Measurements from ENCODE around the gene STUB1. TPM values are rescaled to one million over a fixed set of nuclear protein-coding genes. Genes with fewer than 3 reads are reported as not detected.

STUB1 gene
- total RNA-seq, 5 donors from 2014 or later (not counting 1 experiment from before 2014, with no cell fraction given) = 67.3 to 119 (median 114) TPM

DNA sequence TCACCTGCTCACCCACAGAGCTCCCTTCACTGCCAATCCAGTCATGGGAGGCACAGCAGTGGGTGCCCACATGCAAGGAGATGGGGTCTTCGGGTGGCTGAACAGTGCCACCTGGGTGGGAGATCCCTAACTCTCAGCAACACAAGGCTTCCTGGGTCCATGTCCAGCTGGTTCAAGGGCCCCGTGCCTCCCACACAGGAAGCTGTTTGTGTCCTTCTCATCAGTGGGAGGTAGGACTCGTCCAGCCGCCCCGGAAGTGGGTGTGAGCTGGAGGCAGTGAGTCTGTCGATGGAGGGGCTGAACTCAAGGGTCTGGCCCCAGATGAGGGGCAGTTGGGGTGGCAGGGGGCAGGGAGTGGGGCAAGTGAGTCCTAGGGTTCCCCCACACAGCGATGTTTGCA is 23.8 kb downstream of the STUB1 start:
- ATAC-seq (replicated peaks in 1 of 4) = no peak
- H3K27ac Mint-ChIP-seq = no peak overlapping the region
- no peaks in the 10 kb centered on the region for H3K9me3 Mint-ChIP-seq
- no peaks in the 10 kb centered on the region for H3K9me3 ChIP-seq
- peaks cover under 1 to 42% of the 10 kb centered on the region in 2 experiments for H3K4me1 ChIP-seq (ENCODE audit: control insufficient read depth in 1 of 2, extremely low read depth in 1 of 2, insufficient read depth in 2 of 2, low read length in 2 of 2)
- H3K27ac ChIP-seq (ENCODE audit: low read length) = no peak overlapping the region
- peaks cover 7 to 86% of the 10 kb centered on the region in 2 experiments for H3K27me3 ChIP-seq (replicated peaks in 1 of 2; ENCODE audit: control insufficient read depth in 2 of 2, extremely low read depth in 1 of 2, insufficient read depth in 2 of 2, low read length in 1 of 2)
- peaks cover 0 to 24% (median 11%) of the 10 kb centered on the region in 3 donors for H3K4me1 Mint-ChIP-seq
- ChIA-PET POLR2A (no interaction called here), CTCF (no interaction called here)
- no peaks in the 10 kb centered on the region for H3K36me3 ChIP-seq (ENCODE audit: control insufficient read depth in 2 of 2, extremely low read depth in 1 of 2, insufficient read depth in 1 of 2, low read length in 1 of 2)
- DNase-seq = no peak
- H3K4me3 Mint-ChIP-seq = no peak overlapping the region
- peaks cover 22 to 50% of the 10 kb centered on the region in 2 donors for H3K27me3 Mint-ChIP-seq
- no peak overlapping the region for H3K4me3 ChIP-seq (ENCODE audit: control insufficient read depth in 1 of 2, extremely low read depth in 1 of 2, low read length in 1 of 2)
- H3K36me3 Mint-ChIP-seq = no peaks in the 10 kb centered on the region
- WGBS (ENCODE audit: insufficient coverage) = 75% methylated on average over 5 of the region's 7 CpGs

DNA sequence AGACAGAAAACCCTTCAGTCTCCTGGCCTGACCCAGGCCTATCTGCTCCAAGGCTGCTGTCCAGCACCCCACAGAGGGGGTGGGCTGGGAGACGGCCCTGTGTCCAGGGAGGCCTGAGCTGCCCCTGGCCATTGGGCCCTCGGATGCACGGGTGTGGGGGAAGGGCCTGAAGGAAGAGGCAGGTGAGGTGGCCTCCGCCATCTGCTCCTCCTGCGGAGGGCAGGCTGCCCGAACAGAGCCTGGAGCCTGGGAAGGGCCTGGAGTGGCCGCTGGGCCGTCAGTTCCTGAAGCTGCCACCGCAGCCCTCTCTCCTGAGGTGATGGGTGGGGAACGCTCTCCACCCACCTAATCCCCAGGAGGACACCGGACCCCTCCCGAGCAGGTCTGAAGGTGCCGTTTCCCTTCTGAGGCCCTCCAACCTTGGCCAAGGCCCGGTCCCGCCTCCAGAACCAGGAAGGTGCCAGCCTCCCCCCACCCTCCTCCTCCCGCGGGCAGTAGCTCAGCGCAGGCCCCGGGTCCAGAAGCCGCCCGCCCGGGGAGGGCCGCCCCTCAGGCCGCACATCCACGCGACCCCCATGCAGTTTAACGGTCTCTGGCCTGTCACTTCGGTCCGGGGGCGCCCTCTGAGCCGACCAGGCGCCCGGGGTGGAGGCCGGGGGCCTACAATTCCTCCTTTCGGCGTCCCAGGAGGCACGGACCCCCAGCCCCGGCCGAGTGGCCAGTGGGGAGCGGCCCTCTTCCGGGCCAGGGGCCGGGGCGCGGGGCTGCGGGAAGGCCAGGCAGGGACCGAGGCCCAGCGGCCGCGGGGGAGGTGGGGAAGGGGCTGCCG is 24.6 kb downstream of the STUB1 start:
- WGBS (ENCODE audit: insufficient coverage) = 12% methylated on average over 30 of the region's 50 CpGs
- ATAC-seq (replicated peaks in 1 of 4) = no peak
- H3K27ac ChIP-seq (ENCODE audit: low read length) = no peak overlapping the region
- ChIA-PET CTCF (no interaction called here), POLR2A (interaction anchor here in 1 of 2 donors (0.6 kb wide), 1 partner anchor 23 kb away, joined by 4 read pairs; no protein-coding TSS in a partner anchor)
- peaks cover 0 to 16% (median 8%) of the 10 kb centered on the region in 3 donors for H3K4me1 Mint-ChIP-seq
- peaks cover 26 to 57% of the 10 kb centered on the region in 2 donors for H3K27me3 Mint-ChIP-seq
- H3K27me3 ChIP-seq (replicated peaks in 1 of 2; ENCODE audit: control insufficient read depth in 2 of 2, extremely low read depth in 1 of 2, insufficient read depth in 2 of 2, low read length in 1 of 2) = peaks cover 8 to 90% of the 10 kb centered on the region in 2 experiments
- no peaks in the 10 kb centered on the region for H3K36me3 Mint-ChIP-seq
- H3K4me3 Mint-ChIP-seq = peak overlapping the region in 1 of 3 donors; percentile 51
- H3K36me3 ChIP-seq (ENCODE audit: control insufficient read depth in 2 of 2, extremely low read depth in 1 of 2, insufficient read depth in 1 of 2, low read length in 1 of 2) = no peaks in the 10 kb centered on the region
- DNase-seq = no peak
- H3K9me3 ChIP-seq = no peaks in the 10 kb centered on the region
- H3K27ac Mint-ChIP-seq = no peak overlapping the region
- H3K9me3 Mint-ChIP-seq = no peaks in the 10 kb centered on the region
- H3K4me1 ChIP-seq (ENCODE audit: control insufficient read depth in 1 of 2, extremely low read depth in 1 of 2, insufficient read depth in 2 of 2, low read length in 2 of 2) = peaks cover 0 to 35% of the 10 kb centered on the region in 2 experiments
- no peak overlapping the region for H3K4me3 ChIP-seq (ENCODE audit: control insufficient read depth in 1 of 2, extremely low read depth in 1 of 2, low read length in 1 of 2)

DNA sequence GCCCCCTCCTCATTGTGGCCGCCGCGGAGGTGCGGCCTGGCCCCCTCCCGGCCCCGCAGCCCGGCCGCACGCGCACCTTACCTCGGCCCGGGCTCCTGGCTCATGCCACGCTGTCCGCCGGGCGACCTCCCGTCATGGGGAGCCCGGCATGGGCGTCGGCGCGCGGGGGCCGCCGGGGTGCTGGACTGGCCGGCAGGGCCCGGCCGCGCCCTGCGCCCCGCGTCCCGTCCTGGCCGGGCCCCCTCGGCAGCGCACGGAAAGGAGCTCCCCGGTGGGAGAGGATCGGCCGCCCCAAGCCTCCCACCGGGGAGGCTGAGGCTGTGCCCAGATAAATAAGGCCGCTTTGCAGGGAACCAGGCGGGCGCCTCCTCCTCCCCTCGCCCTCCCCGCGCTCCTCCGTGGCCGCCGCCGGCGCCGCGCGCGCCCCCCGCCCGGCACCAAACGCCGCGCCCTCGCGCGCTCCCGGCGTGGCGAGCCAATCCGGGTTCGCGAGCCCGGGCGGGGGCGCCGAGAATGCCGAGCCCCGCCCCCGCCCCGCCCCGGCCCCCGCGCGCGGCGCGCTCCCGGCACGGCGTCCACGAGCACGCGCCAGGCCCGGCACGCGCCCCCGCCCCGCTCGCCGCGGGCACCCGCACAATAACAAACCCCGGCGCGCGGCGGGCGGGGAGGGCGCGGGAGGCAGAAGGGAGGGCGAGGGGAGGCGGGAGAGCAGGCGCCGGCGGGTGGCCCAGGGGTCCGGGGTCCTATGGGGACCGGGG is 25.4 kb downstream of the STUB1 start, which contains the start of gene FBXL16:
FBXL16 (minus strand) TSS at position 371 of the 758 bp plus-strand sequence. CDS start 8,396 bp downstream, outside the sequence.
- ATAC-seq (replicated peaks in 1 of 4) = peak in 3 of 4 experiments; percentile 26 to 39 (median 27)
- Mint-ChIP-seq H3K27me3 (peaks cover 26 to 64% of the 10 kb centered on the region in 2 donors), H3K9me3 (no peaks in the 10 kb centered on the region), H3K4me3 (peak within 1 kb of the TSS in 1 of 3 donors; percentile 54), H3K4me1 (peaks cover 0 to 13% (median 5%) of the 10 kb centered on the region in 3 donors), H3K36me3 (no peaks in the 10 kb centered on the region), H3K27ac (no peak within 1 kb of the TSS)
- Histone ChIP-seq H3K27ac (ENCODE audit: low read length) (no peak within 1 kb of the TSS), H3K4me3 (ENCODE audit: control insufficient read depth in 1 of 2, extremely low read depth in 1 of 2, low read length in 1 of 2) (no peak within 1 kb of the TSS), H3K27me3 (replicated peaks in 1 of 2; ENCODE audit: control insufficient read depth in 2 of 2, extremely low read depth in 1 of 2, insufficient read depth in 2 of 2, low read length in 1 of 2) (peaks cover 8 to 91% of the 10 kb centered on the region in 2 experiments), H3K36me3 (ENCODE audit: control insufficient read depth in 2 of 2, extremely low read depth in 1 of 2, insufficient read depth in 1 of 2, low read length in 1 of 2) (no peaks in the 10 kb centered on the region), H3K4me1 (ENCODE audit: control insufficient read depth in 1 of 2, extremely low read depth in 1 of 2, insufficient read depth in 2 of 2, low read length in 2 of 2) (peaks cover 0 to 27% of the 10 kb centered on the region in 2 experiments), H3K9me3 (no peaks in the 10 kb centered on the region)
- CTCF ChIA-PET = no interaction called here
- WGBS (ENCODE audit: insufficient coverage) = 3% methylated on average over 95 of the region's 115 CpGs
- DNase-seq = no peak
- POLR2A ChIA-PET = no interaction called here

DNA sequence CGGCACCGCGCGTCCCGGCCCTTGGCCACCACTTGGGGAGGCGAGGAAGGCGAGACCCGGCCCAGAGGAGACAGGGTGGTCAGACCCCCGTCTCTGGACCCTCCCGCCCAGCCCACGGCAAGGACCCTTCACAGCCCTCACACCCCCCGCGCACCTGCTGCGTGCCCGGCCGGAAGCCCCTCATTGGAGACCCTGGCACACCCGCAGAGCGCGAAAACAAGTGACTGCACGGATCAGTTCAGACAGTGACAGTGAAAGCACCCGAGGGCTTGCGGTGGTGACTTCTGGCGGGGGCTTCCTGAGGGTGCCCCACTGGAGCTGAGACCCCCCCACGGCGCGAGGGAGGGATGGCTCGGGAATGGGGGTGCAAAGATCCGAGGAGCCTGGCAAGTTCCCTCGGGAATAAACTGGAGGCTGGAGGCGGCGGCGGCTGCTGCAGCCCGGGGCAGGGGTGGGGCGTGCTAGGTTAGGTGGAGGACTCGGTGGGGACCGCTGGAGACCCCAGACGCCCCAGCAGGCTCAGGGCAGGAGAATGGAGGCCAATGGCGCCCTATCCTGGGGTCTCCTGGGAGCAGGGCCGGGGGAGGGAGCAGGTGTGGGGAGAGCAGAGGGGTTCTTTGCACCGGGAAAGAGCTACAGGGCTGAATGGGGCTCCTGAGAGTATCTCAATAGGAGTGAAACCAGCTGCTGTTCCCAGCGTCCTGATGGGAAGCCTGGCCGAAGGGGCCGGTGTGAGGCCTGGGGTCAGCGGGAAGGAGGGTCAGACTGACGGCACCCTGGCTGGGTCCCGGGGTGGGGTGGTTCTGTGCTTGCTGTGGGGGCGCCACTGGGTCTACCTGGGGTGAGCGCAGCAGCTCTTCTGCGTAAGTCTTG is 26.2 kb downstream of the STUB1 start:
- Histone ChIP-seq H3K27me3 (replicated peaks in 1 of 2; ENCODE audit: control insufficient read depth in 2 of 2, extremely low read depth in 1 of 2, insufficient read depth in 2 of 2, low read length in 1 of 2) (peaks cover 8 to 92% of the 10 kb centered on the region in 2 experiments), H3K4me1 (ENCODE audit: control insufficient read depth in 1 of 2, extremely low read depth in 1 of 2, insufficient read depth in 2 of 2, low read length in 2 of 2) (peaks cover 0 to 20% of the 10 kb centered on the region in 2 experiments), H3K27ac (ENCODE audit: low read length) (no peak overlapping the region), H3K9me3 (no peaks in the 10 kb centered on the region), H3K4me3 (ENCODE audit: control insufficient read depth in 1 of 2, extremely low read depth in 1 of 2, low read length in 1 of 2) (no peak overlapping the region), H3K36me3 (ENCODE audit: control insufficient read depth in 2 of 2, extremely low read depth in 1 of 2, insufficient read depth in 1 of 2, low read length in 1 of 2) (no peaks in the 10 kb centered on the region)
- Mint-ChIP-seq H3K4me1 (peaks cover 0 to 11% (median 5%) of the 10 kb centered on the region in 3 donors), H3K4me3 (peak overlapping the region in 2 of 3 donors; percentile 13 to 54), H3K9me3 (no peaks in the 10 kb centered on the region), H3K36me3 (no peaks in the 10 kb centered on the region), H3K27ac (no peak overlapping the region), H3K27me3 (peaks cover 29 to 63% of the 10 kb centered on the region in 2 donors)
- WGBS (ENCODE audit: insufficient coverage) = 9% methylated on average over 42 of the region's 49 CpGs
- POLR2A ChIA-PET = no interaction called here
- ATAC-seq (replicated peaks in 1 of 4) (no peak), DNase-seq (no peak)
- CTCF ChIA-PET = no interaction called here

DNA sequence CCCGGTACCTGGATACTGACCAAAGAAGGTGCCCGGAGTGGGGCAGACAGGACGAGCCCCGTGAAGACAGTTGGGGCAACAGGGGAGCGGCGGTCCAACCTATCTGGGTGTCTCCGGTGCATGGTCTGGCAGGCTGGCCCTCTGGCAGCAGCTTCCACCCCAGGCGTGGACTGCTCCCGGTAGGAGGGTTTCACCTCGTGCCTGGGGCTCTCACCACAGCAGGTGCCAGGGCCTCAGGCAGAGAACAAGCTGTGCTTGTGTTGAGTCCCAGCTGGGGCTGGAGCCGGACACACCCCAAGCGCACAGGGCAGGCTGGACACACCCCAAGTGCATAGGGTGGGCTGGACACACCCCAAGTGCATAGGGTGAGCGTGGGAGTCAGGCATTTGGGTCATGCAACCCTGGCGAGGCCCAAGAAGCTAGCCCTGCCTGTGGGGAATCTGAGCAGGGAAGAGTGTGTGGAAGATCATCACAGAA is 26.9 kb downstream of the STUB1 start:
- H3K4me1 ChIP-seq (ENCODE audit: control insufficient read depth in 1 of 2, extremely low read depth in 1 of 2, insufficient read depth in 2 of 2, low read length in 2 of 2) = peaks cover 0 to 23% of the 10 kb centered on the region in 2 experiments
- CTCF ChIA-PET = interaction anchor here in 1 of 2 donors (0.6 kb wide), 1 partner anchor 12 kb away, joined by 4 read pairs; no protein-coding TSS in a partner anchor
- no peak overlapping the region for H3K27ac ChIP-seq (ENCODE audit: low read length)
- no peaks in the 10 kb centered on the region for H3K9me3 ChIP-seq
- H3K27me3 ChIP-seq (replicated peaks in 1 of 2; ENCODE audit: control insufficient read depth in 2 of 2, extremely low read depth in 1 of 2, insufficient read depth in 2 of 2, low read length in 1 of 2) = peaks cover 8 to 92% of the 10 kb centered on the region in 2 experiments
- ATAC-seq (replicated peaks in 1 of 4) = no peak
- no peak for DNase-seq
- H3K36me3 Mint-ChIP-seq = no peaks in the 10 kb centered on the region
- 36% methylated on average over 10 of the region's 14 CpGs for whole genome bisulfite sequencing (ENCODE audit: insufficient coverage)
- H3K4me3 Mint-ChIP-seq = peak overlapping the region in 2 of 3 donors; percentile 13 to 54
- no peaks in the 10 kb centered on the region for H3K36me3 ChIP-seq (ENCODE audit: control insufficient read depth in 2 of 2, extremely low read depth in 1 of 2, insufficient read depth in 1 of 2, low read length in 1 of 2)
- no peak overlapping the region for H3K4me3 ChIP-seq (ENCODE audit: control insufficient read depth in 1 of 2, extremely low read depth in 1 of 2, low read length in 1 of 2)
- POLR2A ChIA-PET = no interaction called here
- H3K9me3 Mint-ChIP-seq = no peaks in the 10 kb centered on the region
- peaks cover 0 to 11% (median 5%) of the 10 kb centered on the region in 3 donors for H3K4me1 Mint-ChIP-seq
- peaks cover 28 to 60% of the 10 kb centered on the region in 2 donors for H3K27me3 Mint-ChIP-seq
- H3K27ac Mint-ChIP-seq = no peak overlapping the region
